ENCODE data around the gene CCDC6.
"Not testable (repeated sequence)": the region's sequence is repeated elsewhere in the genome, so short reads cannot be mapped to it uniquely, and the experiment has no call there.

DNA sequence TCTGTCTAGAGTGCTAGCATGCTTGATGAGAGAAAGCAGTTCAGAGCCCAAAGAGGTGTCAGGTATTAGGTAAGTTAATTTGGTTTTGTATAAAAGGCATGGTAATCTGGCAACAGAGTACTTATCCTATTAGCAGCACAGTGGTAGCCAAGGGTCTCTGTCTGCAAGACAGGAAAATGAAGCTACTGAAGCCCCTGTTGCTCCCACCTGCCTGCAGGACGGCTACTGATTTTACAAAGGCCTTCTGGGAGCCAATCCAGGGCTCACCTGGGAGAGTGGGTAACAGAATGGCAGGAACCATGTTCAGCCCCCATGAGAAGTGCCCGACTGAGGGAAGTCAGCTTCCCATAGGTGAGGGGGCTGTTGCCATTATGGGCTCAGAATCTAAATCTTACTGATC is 116.3 kb downstream of the CCDC6 start:
- TF ChIP-seq, protein P1, sequence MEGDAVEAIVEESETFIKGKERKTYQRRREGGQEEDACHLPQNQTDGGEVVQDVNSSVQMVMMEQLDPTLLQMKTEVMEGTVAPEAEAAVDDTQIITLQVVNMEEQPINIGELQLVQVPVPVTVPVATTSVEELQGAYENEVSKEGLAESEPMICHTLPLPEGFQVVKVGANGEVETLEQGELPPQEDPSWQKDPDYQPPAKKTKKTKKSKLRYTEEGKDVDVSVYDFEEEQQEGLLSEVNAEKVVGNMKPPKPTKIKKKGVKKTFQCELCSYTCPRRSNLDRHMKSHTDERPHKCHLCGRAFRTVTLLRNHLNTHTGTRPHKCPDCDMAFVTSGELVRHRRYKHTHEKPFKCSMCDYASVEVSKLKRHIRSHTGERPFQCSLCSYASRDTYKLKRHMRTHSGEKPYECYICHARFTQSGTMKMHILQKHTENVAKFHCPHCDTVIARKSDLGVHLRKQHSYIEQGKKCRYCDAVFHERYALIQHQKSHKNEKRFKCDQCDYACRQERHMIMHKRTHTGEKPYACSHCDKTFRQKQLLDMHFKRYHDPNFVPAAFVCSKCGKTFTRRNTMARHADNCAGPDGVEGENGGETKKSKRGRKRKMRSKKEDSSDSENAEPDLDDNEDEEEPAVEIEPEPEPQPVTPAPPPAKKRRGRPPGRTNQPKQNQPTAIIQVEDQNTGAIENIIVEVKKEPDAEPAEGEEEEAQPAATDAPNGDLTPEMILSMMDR (IDR thresholded peaks at IDR 0.05; ENCODE audit: low read length) = not testable (repeated sequence)
- TF ChIP-seq EZH2 (IDR thresholded peaks at IDR 0.05; ENCODE audit: borderline replicate concordance, low read length) = not testable (repeated sequence)

Data from OCI-LY1 (cell line).